D721Med (cell line): ENCODE results near the gene CTNNBL1.

Experiments
- DNase-seq: peaks from one replicate; pipeline ENCODE4 v3.0.0; 2011; ENCODE audit warnings: low spot score; ENCODE audit not compliant: insufficient read length
- FAIRE-seq: peaks from 2 replicates; lab custom pipeline; 2011; peaks lifted over from hg19 to GRCh38; lab: Jason Lieb, UNC
- TF ChIP-seq, protein P1 (sequence below): IDR thresholded peaks from 2 replicates; pipeline ENCODE4 v1.5.1; 2012; ENCODE audit warnings: mild to moderate bottlenecking, control low read depth; ENCODE audit not compliant: insufficient read depth; ENCODE audit errors: missing control alignments

The CTNNBL1 gene

DNA sequence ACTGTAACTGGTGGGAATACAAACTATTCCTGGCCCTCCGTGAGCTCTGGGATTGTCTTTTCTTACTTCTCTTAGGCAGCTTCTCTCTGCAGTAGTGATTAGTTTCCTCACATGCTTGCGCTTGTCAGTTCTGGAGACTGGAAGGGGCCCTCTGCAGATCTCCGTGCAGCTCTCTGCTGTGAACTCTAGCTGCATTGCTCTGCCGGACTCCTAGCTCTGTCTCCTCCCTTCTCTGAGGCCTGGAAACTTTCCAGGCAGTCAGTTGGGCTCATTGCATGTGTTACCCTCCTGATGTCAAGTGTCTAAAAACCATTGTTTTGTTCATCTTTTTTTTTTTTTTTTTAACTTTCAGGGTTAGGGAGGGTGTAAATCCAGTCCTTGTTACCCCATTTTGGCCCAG, 102.3 kb downstream of the CTNNBL1 start:
- DNase-seq (no peak), FAIRE-seq (no peak)
- TF ChIP-seq, protein P1, sequence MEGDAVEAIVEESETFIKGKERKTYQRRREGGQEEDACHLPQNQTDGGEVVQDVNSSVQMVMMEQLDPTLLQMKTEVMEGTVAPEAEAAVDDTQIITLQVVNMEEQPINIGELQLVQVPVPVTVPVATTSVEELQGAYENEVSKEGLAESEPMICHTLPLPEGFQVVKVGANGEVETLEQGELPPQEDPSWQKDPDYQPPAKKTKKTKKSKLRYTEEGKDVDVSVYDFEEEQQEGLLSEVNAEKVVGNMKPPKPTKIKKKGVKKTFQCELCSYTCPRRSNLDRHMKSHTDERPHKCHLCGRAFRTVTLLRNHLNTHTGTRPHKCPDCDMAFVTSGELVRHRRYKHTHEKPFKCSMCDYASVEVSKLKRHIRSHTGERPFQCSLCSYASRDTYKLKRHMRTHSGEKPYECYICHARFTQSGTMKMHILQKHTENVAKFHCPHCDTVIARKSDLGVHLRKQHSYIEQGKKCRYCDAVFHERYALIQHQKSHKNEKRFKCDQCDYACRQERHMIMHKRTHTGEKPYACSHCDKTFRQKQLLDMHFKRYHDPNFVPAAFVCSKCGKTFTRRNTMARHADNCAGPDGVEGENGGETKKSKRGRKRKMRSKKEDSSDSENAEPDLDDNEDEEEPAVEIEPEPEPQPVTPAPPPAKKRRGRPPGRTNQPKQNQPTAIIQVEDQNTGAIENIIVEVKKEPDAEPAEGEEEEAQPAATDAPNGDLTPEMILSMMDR, result no peak

DNA sequence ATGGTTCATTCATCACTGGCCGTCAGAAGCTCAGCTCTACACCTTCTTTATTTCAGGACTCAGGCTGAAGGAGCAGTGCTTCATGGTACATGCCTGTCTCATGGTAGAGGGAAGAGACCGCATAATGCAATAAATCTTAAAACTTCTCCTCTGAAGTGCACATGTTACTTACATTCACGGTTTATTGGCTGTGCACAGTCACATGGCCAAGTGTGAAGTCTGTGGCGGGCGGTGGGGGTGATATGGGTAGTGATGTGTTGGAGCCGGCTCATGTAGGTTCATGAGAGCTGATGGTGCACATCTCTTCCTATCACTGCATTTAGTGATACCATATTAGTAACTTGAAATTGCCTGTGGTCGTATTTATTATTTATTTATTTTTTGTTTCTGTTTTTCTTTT, 102.9 kb downstream of the CTNNBL1 start:
- DNase-seq (no peak), FAIRE-seq (no peak)
- TF ChIP-seq, protein P1, result no peak

DNA sequence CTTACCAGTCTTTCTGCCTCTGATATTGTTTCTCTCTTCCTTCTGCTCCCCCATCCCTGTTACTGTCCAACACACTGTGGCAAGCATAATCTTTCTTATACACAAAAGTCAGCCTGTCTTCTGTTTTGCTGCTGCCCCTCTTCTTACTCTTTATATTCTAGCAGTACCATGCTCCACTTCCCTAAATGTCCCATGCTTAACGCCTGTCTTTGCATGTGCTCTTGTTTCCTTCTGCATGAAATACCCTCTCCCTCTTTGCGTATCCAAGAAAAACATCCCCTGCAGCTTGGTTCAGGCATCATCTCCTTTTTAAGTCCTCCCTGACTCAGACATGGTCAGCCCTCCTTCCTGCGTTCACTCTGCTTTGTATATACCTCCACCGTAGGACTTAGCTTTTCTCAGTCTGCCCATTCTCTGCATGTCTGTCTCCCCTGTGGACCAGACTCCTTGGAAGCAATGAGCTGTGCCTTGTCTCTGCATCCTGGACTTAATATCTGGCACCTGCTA, 103.9 kb downstream of the CTNNBL1 start:
- TF ChIP-seq, protein P1, result no peak
- no peak for DNase-seq
- no peak for FAIRE-seq

DNA sequence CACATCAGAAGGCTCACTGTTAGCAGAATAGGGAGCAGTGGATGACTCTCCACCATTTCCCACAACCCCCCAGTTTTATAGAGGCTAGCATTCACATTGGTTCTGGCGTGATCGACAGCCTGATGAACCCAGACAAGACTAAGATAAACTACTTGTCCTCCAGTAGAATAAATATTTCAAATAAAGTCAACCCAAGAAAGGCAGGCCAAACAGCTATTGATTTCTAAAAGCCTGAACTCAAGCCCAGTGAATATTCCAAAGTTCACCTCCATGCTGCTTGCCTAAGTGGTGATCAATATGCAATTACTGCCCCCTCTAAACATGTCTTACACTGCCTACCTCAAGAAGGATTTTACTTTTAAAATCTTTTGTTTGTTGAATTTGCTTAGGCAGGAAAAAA, 104.5 kb downstream of the CTNNBL1 start:
- no peak for DNase-seq
- FAIRE-seq, result no peak
- TF ChIP-seq, protein P1, result no peak

DNA sequence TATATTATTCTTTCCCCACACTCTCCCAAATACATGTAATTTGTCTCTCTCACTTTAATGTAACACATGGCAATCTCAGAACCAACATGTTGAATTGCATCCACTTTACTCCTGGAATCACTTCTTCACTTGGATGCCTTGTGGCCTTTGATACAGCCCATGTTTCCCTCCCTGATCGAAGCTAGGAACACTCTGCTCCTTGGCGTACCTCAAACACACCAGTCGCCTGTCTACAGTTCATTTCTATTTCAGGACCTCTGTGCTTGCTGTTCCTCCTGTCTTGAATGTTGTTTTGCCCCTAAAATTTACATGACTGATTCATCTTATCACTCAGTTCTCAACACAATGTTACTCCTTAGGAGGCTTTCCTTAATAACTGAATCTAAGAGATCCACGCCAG, 106.8 kb downstream of the CTNNBL1 start:
- no peak for FAIRE-seq
- TF ChIP-seq, protein P1, result no peak
- no peak for DNase-seq

DNA sequence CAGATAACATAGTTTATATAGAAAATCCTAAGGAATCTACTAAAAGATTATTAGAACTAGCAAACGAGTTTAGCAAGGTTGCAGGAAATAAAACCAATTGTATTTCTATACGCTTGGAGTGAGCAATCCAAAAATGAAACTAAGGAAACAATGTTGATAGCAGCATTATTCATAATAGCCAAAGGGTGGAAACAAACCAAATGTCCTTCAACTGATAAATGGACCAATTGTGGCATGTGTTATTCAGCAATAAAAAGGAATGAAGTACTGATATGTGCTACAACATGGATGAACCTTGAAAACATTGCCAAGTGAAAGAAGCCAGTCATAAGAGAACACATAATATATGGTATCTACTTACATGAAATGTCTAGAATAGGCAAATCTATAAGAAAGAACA, 108.1 kb downstream of the CTNNBL1 start:
- TF ChIP-seq, protein P1, result no peak
- DNase-seq (no peak), FAIRE-seq (no peak)

DNA sequence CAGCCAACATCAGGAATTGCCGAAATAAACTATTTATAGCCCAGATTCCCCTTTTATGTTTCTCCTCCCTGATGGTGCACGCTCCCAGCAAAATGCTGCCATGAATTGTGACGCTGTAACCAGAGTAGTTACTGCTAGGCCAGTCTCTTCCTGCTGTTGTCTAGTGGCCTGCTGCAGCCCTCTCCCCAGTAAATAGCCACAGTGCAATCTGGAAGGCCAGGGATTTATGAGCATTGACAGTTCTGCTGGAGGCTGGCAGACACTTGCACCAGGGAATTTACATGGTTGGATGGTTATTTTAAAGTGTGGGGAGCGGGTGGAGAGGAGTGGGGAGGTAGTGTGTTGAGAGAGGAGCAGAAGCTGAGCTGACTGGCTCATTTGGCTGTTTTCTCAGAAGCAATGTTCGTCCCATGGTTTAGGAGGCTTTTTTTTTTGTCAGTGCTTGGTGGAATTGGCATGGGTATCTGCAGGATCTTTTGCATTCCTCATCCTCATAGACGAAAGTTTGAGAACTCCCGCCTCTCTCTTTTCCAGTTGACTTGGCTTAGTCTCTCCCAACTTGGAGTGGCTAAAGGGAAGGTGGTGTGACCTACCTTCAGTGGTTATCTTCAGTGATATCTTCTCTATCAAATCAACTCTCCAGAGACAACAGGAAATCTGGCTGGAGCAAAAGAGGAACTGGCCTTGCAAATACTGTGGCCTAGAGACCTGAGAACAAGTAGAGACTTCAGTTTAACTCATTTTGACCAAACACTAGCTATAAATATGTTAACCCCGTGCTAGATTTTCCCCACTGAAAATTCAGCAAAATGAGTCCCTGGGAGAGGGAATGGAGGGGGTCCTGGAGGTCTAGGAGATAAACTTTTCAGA, 109.8 kb downstream of the CTNNBL1 start:
- TF ChIP-seq, protein P1, result no peak
- no peak for DNase-seq
- no peak for FAIRE-seq
